ENCODE measurements around the gene SSPN.

SSPN gene

GRCh38 chr12:26246483-26247164, 51.3 kb downstream of the SSPN start:
- no peak for ATAC-seq
- TF ChIP-seq ARNTL (CRISPR knock-in tag; IDR thresholded peaks at IDR 0.05; ENCODE audit: borderline replicate concordance, low read depth), result no peak
- TF ChIP-seq POU6F1 (CRISPR knock-in tag; IDR thresholded peaks at IDR 0.05; ENCODE audit: borderline replicate concordance, low read depth), result no peak
- no peak for TF ChIP-seq CREB5 (CRISPR knock-in tag; IDR thresholded peaks at IDR 0.05; ENCODE audit: low read depth)
- no peak for TF ChIP-seq ZNF565 (CRISPR knock-in tag; conservative IDR thresholded peaks at IDR 0.05; ENCODE audit: low read depth)
- TF ChIP-seq ZC3H10 (CRISPR knock-in tag; IDR thresholded peaks at IDR 0.05), result no peak
- TF ChIP-seq TOX (CRISPR knock-in tag; IDR thresholded peaks at IDR 0.05; ENCODE audit: borderline replicate concordance), result no peak
- TF ChIP-seq BACH2 (CRISPR knock-in tag; IDR thresholded peaks at IDR 0.05; ENCODE audit: borderline replicate concordance), result no peak
- TF ChIP-seq ZFP30 (CRISPR knock-in tag; IDR thresholded peaks at IDR 0.05), result no peak
- TF ChIP-seq ESRRG (CRISPR knock-in tag; IDR thresholded peaks at IDR 0.05), result no peak
- TF ChIP-seq ISL1 (CRISPR knock-in tag; IDR thresholded peaks at IDR 0.05), result no peak
- TF ChIP-seq TSHZ2 (CRISPR knock-in tag; IDR thresholded peaks at IDR 0.05), result no peak
- no peak for TF ChIP-seq CSDC2 (CRISPR knock-in tag; IDR thresholded peaks at IDR 0.05)
- no peak for TF ChIP-seq RARB (CRISPR knock-in tag; IDR thresholded peaks at IDR 0.05)
- no peak for TF ChIP-seq SNAI2 (CRISPR knock-in tag; IDR thresholded peaks at IDR 0.05)
- no peak for TF ChIP-seq CSRNP3 (CRISPR knock-in tag; IDR thresholded peaks at IDR 0.05)
- no peak for TF ChIP-seq TCF4 (CRISPR knock-in tag; IDR thresholded peaks at IDR 0.05; ENCODE audit: borderline replicate concordance)
- no peak for TF ChIP-seq PATZ1 (CRISPR knock-in tag; IDR thresholded peaks at IDR 0.05; ENCODE audit: borderline replicate concordance)
- TF ChIP-seq GLIS3 (CRISPR knock-in tag; IDR thresholded peaks at IDR 0.05), result no peak
- no peak for TF ChIP-seq OSR1 (CRISPR knock-in tag; IDR thresholded peaks at IDR 0.05)
- no peak for TF ChIP-seq ZFP3 (CRISPR knock-in tag; IDR thresholded peaks at IDR 0.05)

GRCh38 chr12:26247873-26248272, 52.5 kb downstream of the SSPN start:
- TF ChIP-seq PPARA (CRISPR knock-in tag; IDR thresholded peaks at IDR 0.05; ENCODE audit: borderline replicate concordance), result no peak
- TF ChIP-seq ZC3H10 (CRISPR knock-in tag; IDR thresholded peaks at IDR 0.05), result no peak
- TF ChIP-seq SNAI2 (CRISPR knock-in tag; IDR thresholded peaks at IDR 0.05), result no peak
- TF ChIP-seq TSHZ2 (CRISPR knock-in tag; IDR thresholded peaks at IDR 0.05), result no peak
- TF ChIP-seq ZFP3 (CRISPR knock-in tag; IDR thresholded peaks at IDR 0.05), result no peak
- ATAC-seq, result no peak

All from SK-N-SH treated with all-trans-retinoic acid at 6 μM for 48 hours (cell line).